ENCODE measurements around the gene RAB4B. TPM values are rescaled to one million over a fixed set of nuclear protein-coding genes. Genes with fewer than 3 reads are reported as not detected.

RAB4B gene
- total and polyA plus RNA-seq, 2 of the 13 experiments (the other 11 are each of a cell fraction or from before 2014, with no cell fraction given), result 3.3 to 5.4 TPM

- TF ChIP-seq ZNF597 (CRISPR knock-in tag; IDR thresholded peaks at IDR 0.05) (no peak), FOSL2 (CRISPR knock-in tag; IDR thresholded peaks at IDR 0.05) (peak; percentile 53), SALL1 (CRISPR knock-in tag; IDR thresholded peaks at IDR 0.05) (no peak), ZFP41 (CRISPR knock-in tag; IDR thresholded peaks at IDR 0.05; ENCODE audit: borderline replicate concordance) (no peak), ZNF276 (CRISPR knock-in tag; IDR thresholded peaks at IDR 0.05; ENCODE audit: low read depth) (no peak), BCL3 (CRISPR knock-in tag; IDR thresholded peaks at IDR 0.05) (no peak), NBN (conservative IDR thresholded peaks at IDR 0.05) (no peak), ZNF460 (CRISPR knock-in tag; IDR thresholded peaks at IDR 0.05; ENCODE audit: borderline replicate concordance) (no peak), ZNF558 (CRISPR knock-in tag; IDR thresholded peaks at IDR 0.05; ENCODE audit: borderline replicate concordance) (no peak), ZNF263 (CRISPR knock-in tag; IDR thresholded peaks at IDR 0.05) (no peak), ZSCAN30 (CRISPR knock-in tag; IDR thresholded peaks at IDR 0.05) (no peak), SKI (IDR thresholded peaks at IDR 0.05; ENCODE audit: partially characterized antibody) (no peak), HNRNPLL (IDR thresholded peaks at IDR 0.05; ENCODE audit: low read depth, low read length, poor library complexity, severe bottlenecking) (no peak)
These were observed 748 bp downstream of the RAB4B start (continued) for GRCh38 chr19:40778706-40779284.
